Neural cell (in vitro differentiated cells): Measurements from ENCODE around the gene MUS81. TPM values are rescaled to one million over a fixed set of nuclear protein-coding genes. Genes with fewer than 3 reads are reported as not detected.

Source experiments
- H2AFZ ChIP-seq: fragments of 200-600, 300-800 bp; sonication (generic), shearing (Covaris generic); 2 replicates; pipeline ENCODE4 v1.6.0; 2014; ENCODE audit warnings: low read depth, mild to moderate bottlenecking, antibody characterized with exemption, low read length, moderate library complexity
- H3F3A ChIP-seq: fragments of 200-600 bp; shearing (Covaris generic); 2 replicates; pipeline ENCODE4 v1.6.1; 2016; ENCODE audit warnings: mild to moderate bottlenecking, moderate library complexity, mixed read lengths, antibody characterized with exemption, low read length; ENCODE audit not compliant: insufficient read depth, poor library complexity, severe bottlenecking
- H3K27ac ChIP-seq: fragments of 200-600, 300-800 bp; sonication (generic), shearing (Covaris generic); 2 replicates; pipeline ENCODE4 v1.5.1; 2014; ENCODE audit warnings: mild to moderate bottlenecking, low read length, moderate library complexity
- H3K27me3 ChIP-seq: fragments of 300-800, 200-600 bp; sonication (generic), shearing (Covaris generic); 2 replicates; pipeline ENCODE4 v1.6.0; 2014; ENCODE audit warnings: mild to moderate bottlenecking, low read depth, low read length, moderate library complexity; ENCODE audit not compliant: insufficient read depth
- H3K36me3 ChIP-seq: fragments of 300-800, 200-600 bp; sonication (generic), shearing (Covaris generic); 2 replicates; pipeline ENCODE4 v1.5.1; 2014; ENCODE audit warnings: mild to moderate bottlenecking, antibody characterized with exemption, low read length, moderate library complexity; ENCODE audit not compliant: insufficient read depth
- H3K4me2 ChIP-seq: fragments of 300-800, 200-600 bp; sonication (generic), shearing (Covaris generic); 2 replicates; pipeline ENCODE4 v1.6.0; 2014; ENCODE audit warnings: mild to moderate bottlenecking, low read length
- H3K4me3 ChIP-seq: fragments of 300-800, 200-600 bp; sonication (generic), shearing (Covaris generic); 2 replicates; pipeline ENCODE4 v1.5.1; 2014; ENCODE audit warnings: mild to moderate bottlenecking, low read length, moderate library complexity
- H3K79me2 ChIP-seq: fragments of 200-600 bp; shearing (Covaris generic); replicated peaks from 2 replicates; pipeline ENCODE4 v1.6.0; 2014; ENCODE audit warnings: mild to moderate bottlenecking, low read length, moderate library complexity; ENCODE audit not compliant: insufficient read depth
- H3K9ac ChIP-seq: fragments of 300-800, 200-600 bp; sonication (generic), shearing (Covaris generic); 2 replicates; pipeline ENCODE4 v1.6.1; 2016; ENCODE audit warnings: mild to moderate bottlenecking, low read length, mixed read lengths
- H3K9me2 ChIP-seq: fragments of 200-600 bp; shearing (Covaris generic); 2 replicates; pipeline ENCODE4 v1.6.1; 2016; ENCODE audit warnings: mild to moderate bottlenecking, low read length, mixed read lengths; ENCODE audit not compliant: insufficient read depth
- H3K9me3 ChIP-seq: fragments of 200-600, 300-800 bp; sonication (generic), shearing (Covaris generic); 2 replicates; pipeline ENCODE4 v1.6.1; 2016; ENCODE audit warnings: mild to moderate bottlenecking, mixed run types, low read length, moderate library complexity, mixed read lengths
- H4K20me1 ChIP-seq: fragments of 200-600 bp; shearing (Covaris generic); 2 replicates; pipeline ENCODE4 v1.6.1; 2016; ENCODE audit warnings: mild to moderate bottlenecking, mixed run types; ENCODE audit not compliant: insufficient read depth
- EP300 ChIP-seq: fragments of 450-650 bp; conservative IDR thresholded peaks from 2 replicates; pipeline ENCODE4 v1.6.1; 2014; ENCODE audit warnings: antibody characterized with exemption, mild to moderate bottlenecking, moderate library complexity; ENCODE audit not compliant: poor library complexity, severe bottlenecking
- EZH2 ChIP-seq: fragments of 200-600, 300-800 bp; shearing (Covaris generic), sonication (generic); IDR thresholded peaks from 2 replicates; pipeline ENCODE4 v1.6.1; 2014; ENCODE audit warnings: antibody characterized with exemption, low read length, borderline replicate concordance, mild to moderate bottlenecking; ENCODE audit not compliant: insufficient read depth, poor library complexity, severe bottlenecking
- MXI1 ChIP-seq: fragments of 450-650 bp; conservative IDR thresholded peaks from 2 replicates; pipeline ENCODE4 v1.6.1; 2014; ENCODE audit warnings: antibody characterized with exemption, mild to moderate bottlenecking; ENCODE audit not compliant: poor library complexity, severe bottlenecking
- POLR2AphosphoS5 ChIP-seq: IDR thresholded peaks from 2 replicates; pipeline ENCODE4 v1.6.1; 2012
- RAD21 ChIP-seq: fragments of 450-650 bp; conservative IDR thresholded peaks from 2 replicates; pipeline ENCODE4 v1.6.1; 2014; ENCODE audit warnings: antibody characterized with exemption, mild to moderate bottlenecking, moderate library complexity
- REST ChIP-seq: IDR thresholded peaks from 2 replicates; pipeline ENCODE4 v1.6.1; 2012; ENCODE audit warnings: borderline replicate concordance
- SMC3 ChIP-seq: fragments of 450-650 bp; conservative IDR thresholded peaks from 2 replicates; pipeline ENCODE4 v1.6.1; 2014; ENCODE audit warnings: antibody characterized with exemption, mild to moderate bottlenecking, moderate library complexity; ENCODE audit not compliant: poor library complexity
- TAF1 ChIP-seq: IDR thresholded peaks from 2 replicates; pipeline ENCODE4 v1.6.1; 2012; ENCODE audit warnings: low read depth
- polyA plus RNA-seq: library from polyadenylated mRNA; depleted of rRNA; stranded (reverse); fragments of >200 nt; gene quantifications from 2 replicates; pipeline ENCODE4 v1.2.3, GENCODE V29; 2014
- TF ChIP-seq, protein P1 (sequence below): fragments of 450-650 bp; IDR thresholded peaks from 2 replicates; pipeline ENCODE4 v1.5.1; 2014; ENCODE audit warnings: antibody characterized with exemption, mild to moderate bottlenecking, moderate library complexity; ENCODE audit not compliant: poor library complexity, severe bottlenecking

Gene MUS81
- polyA plus RNA-seq, 1 donor from 2014 or later = 183 TPM

- Histone ChIP-seq H3K4me3 (no peak overlapping the region), H3K9me3 (no peaks in the 10 kb centered on the region), H3F3A (no peaks in the 10 kb centered on the region), H3K36me3 (no peaks in the 10 kb centered on the region), H2AFZ (no peak overlapping the region), H3K9ac (no peak overlapping the region), H4K20me1 (no peaks in the 10 kb centered on the region), H3K27me3 (peaks cover 62% of the 10 kb centered on the region), H3K79me2 (no peaks in the 10 kb centered on the region), H3K4me2 (no peak overlapping the region), H3K27ac (no peak overlapping the region), H3K9me2 (no peaks in the 10 kb centered on the region)
- TF ChIP-seq TAF1 = no peak
- no peak for TF ChIP-seq EP300
- no peak for TF ChIP-seq EZH2
- TF ChIP-seq, protein P1, sequence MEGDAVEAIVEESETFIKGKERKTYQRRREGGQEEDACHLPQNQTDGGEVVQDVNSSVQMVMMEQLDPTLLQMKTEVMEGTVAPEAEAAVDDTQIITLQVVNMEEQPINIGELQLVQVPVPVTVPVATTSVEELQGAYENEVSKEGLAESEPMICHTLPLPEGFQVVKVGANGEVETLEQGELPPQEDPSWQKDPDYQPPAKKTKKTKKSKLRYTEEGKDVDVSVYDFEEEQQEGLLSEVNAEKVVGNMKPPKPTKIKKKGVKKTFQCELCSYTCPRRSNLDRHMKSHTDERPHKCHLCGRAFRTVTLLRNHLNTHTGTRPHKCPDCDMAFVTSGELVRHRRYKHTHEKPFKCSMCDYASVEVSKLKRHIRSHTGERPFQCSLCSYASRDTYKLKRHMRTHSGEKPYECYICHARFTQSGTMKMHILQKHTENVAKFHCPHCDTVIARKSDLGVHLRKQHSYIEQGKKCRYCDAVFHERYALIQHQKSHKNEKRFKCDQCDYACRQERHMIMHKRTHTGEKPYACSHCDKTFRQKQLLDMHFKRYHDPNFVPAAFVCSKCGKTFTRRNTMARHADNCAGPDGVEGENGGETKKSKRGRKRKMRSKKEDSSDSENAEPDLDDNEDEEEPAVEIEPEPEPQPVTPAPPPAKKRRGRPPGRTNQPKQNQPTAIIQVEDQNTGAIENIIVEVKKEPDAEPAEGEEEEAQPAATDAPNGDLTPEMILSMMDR = no peak
- TF ChIP-seq RAD21 = no peak
- no peak for TF ChIP-seq SMC3
- TF ChIP-seq REST = no peak
- no peak for TF ChIP-seq MXI1
- no peak for TF ChIP-seq POLR2AphosphoS5
These were observed 42.8 kb downstream of the MUS81 start for GRCh38 chr11:65903068-65903481.

- no peak overlapping the region for H3K4me2 ChIP-seq
- H3K36me3 ChIP-seq = no peaks in the 10 kb centered on the region
- H3K9me3 ChIP-seq = no peaks in the 10 kb centered on the region
- no peaks in the 10 kb centered on the region for H4K20me1 ChIP-seq
- no peak overlapping the region for H3K9ac ChIP-seq
- no peak overlapping the region for H3K27ac ChIP-seq
- no peak overlapping the region for H2AFZ ChIP-seq
- H3K9me2 ChIP-seq = no peaks in the 10 kb centered on the region
- peaks cover 56% of the 10 kb centered on the region for H3K27me3 ChIP-seq
- TF ChIP-seq SMC3 (no peak), POLR2AphosphoS5 (no peak), TAF1 (no peak), EP300 (no peak), REST (no peak), EZH2 (no peak), MXI1 (no peak), RAD21 (no peak)
- TF ChIP-seq, protein P1 = no peak
- no peaks in the 10 kb centered on the region for H3K79me2 ChIP-seq
- no peaks in the 10 kb centered on the region for H3F3A ChIP-seq
- H3K4me3 ChIP-seq = no peak overlapping the region
These were observed 43.5 kb downstream of the MUS81 start for GRCh38 chr11:65903715-65904114.
